ENCODE measurements around the gene RBM24. TPM values are rescaled to one million over a fixed set of nuclear protein-coding genes. Genes with fewer than 3 reads are reported as not detected.

The RBM24 gene
- total RNA-seq, 1 experiment from 2014 or later = 0.48 TPM

DNA sequence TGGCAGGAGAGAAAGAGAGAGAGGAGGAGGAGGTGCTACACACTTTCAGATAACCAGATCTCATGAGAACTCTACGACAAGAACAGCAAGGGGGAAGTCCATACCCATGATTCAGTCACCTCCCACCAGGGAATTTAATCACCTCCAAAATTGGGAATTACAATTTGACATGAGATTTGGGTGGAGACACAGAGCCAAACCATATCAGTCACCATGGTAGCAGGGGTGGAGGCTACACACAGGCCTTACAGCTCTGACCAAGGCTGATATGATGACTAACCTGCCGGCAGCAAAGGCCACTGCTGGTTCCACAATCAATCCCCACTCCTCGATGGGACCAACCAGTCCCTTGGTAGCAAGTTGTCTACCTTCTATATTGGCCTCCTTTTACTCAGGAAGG lies 13.6 kb upstream of the RBM24 start:
- Histone ChIP-seq H3K4me1 (ENCODE audit: insufficient read depth, low read length) (no peaks in the 10 kb centered on the region), H3K23ac (ENCODE audit: insufficient read length, low read depth, low read length) (no peak overlapping the region), H3K23me2 (ENCODE audit: insufficient read length, low read depth, low read length, poor library complexity, severe bottlenecking) (no peaks in the 10 kb centered on the region), H2BK120ac (ENCODE audit: low read depth, low read length, poor library complexity, severe bottlenecking) (no peak overlapping the region), H4K91ac (ENCODE audit: insufficient read length, low read depth, low read length) (no peak overlapping the region), H3K9ac (ENCODE audit: extremely low read depth, insufficient read length, low read length) (no peak overlapping the region), H3K79me1 (ENCODE audit: insufficient read depth, low read depth, low read length, poor library complexity, severe bottlenecking) (no peaks in the 10 kb centered on the region), H3K56ac (ENCODE audit: insufficient read length, low read depth, low read length) (no peak overlapping the region), H4K8ac (replicated peaks; ENCODE audit: insufficient read length, low read depth, low read length) (no peak overlapping the region), H3T11ph (ENCODE audit: low read length) (no peak overlapping the region), H2BK15ac (ENCODE audit: low read depth, low read length) (no peak overlapping the region), H4K20me1 (ENCODE audit: control insufficient read depth, insufficient read depth, insufficient read length) (no peaks in the 10 kb centered on the region), H2BK12ac (ENCODE audit: insufficient read length, low read depth, low read length) (no peak overlapping the region), H3K18ac (ENCODE audit: insufficient read length, low read depth, low read length) (no peak overlapping the region), H2BK5ac (ENCODE audit: insufficient read length, low read length) (no peak overlapping the region), H4K5ac (ENCODE audit: insufficient read length, low read depth, low read length) (no peak overlapping the region), H3K79me2 (ENCODE audit: insufficient read depth, low read length) (no peaks in the 10 kb centered on the region), H3K14ac (ENCODE audit: insufficient read depth, low read length) (no peak overlapping the region), H2BK20ac (ENCODE audit: low read depth, low read length, poor library complexity, severe bottlenecking) (no peak overlapping the region), H3K9me3 (ENCODE audit: control insufficient read depth, low read depth, low read length) (no peaks in the 10 kb centered on the region), H3K4ac (ENCODE audit: low read depth, low read length) (no peak overlapping the region), H3K27ac (ENCODE audit: insufficient read length, low read depth, low read length) (no peak overlapping the region), H2AFZ (ENCODE audit: low read length) (no peak overlapping the region), H3K4me2 (ENCODE audit: insufficient read depth, insufficient read length, low read length) (no peak overlapping the region), H3K27me3 (ENCODE audit: insufficient read depth, low read length) (no peaks in the 10 kb centered on the region), H2AK5ac (ENCODE audit: insufficient read length, low read length) (no peak overlapping the region)
- Mint-ChIP-seq H3K4me1 (peaks cover 5 to 6% of the 10 kb centered on the region in 2 experiments; a peak in 3 of 4 replicates), H3K27me3 (ENCODE audit: low read depth) (peaks cover 2% of the 10 kb centered on the region; the same call in 1 of the 2 replicates), H3K27ac (peak overlapping the region in 1 of 3 experiments; percentile 2; a peak in 1 of 7 replicates), H3K4me3 (no peak overlapping the region), H3K9me3 (no peaks in the 10 kb centered on the region; a peak in 1 of 5 replicates), H3K36me3 (ENCODE audit: insufficient read depth in 1 of 3, low read depth in 3 of 3) (no peaks in the 10 kb centered on the region)
- DNase-seq = no peak
- no peak for TF ChIP-seq CTCF (conservative IDR thresholded peaks at IDR 0.05)
- WGBS (ENCODE audit: extremely low coverage, insufficient read length, low lambda C conversion rate) = no CpG with 5 or more reads among the region's 3 CpGs
